Limb (tissue), 2 donors: ENCODE data around the gene PRELID1.
"Not testable (repeated sequence)": the region's sequence is repeated elsewhere in the genome, so short reads cannot be mapped to it uniquely, and the experiment has no call there.

ENCODE experiments used
- DNase-seq, 2 donors: peaks; one replicate each; pipeline ENCODE4 v3.0.0-alpha.2; 2016; ENCODE audit errors: extremely low spot score in 2 of 2

Gene PRELID1

GRCh38 chr5:177334781-177335700 is 31.4 kb downstream of the PRELID1 start:
- no peak for DNase-seq

GRCh38 chr5:177335701-177336065 is 32.1 kb downstream of the PRELID1 start:
- no peak for DNase-seq

GRCh38 chr5:177336112-177336511 is 32.5 kb downstream of the PRELID1 start:
- DNase-seq, result no peak

- DNase-seq, result no peak
Observed at GRCh38 chr5:177336603-177337494, 33.2 kb downstream of the PRELID1 start.

- no peak for DNase-seq
Observed at GRCh38 chr5:177338251-177339106, 34.9 kb downstream of the PRELID1 start.

- DNase-seq, result no peak
Observed at GRCh38 chr5:177339107-177339638, 35.6 kb downstream of the PRELID1 start.

- not testable (repeated sequence) for DNase-seq
Observed at GRCh38 chr5:177343000-177343399, 39.4 kb downstream of the PRELID1 start.

GRCh38 chr5:177343777-177344176 is 40.2 kb downstream of the PRELID1 start:
- DNase-seq, result no peak

- DNase-seq, result no peak
Observed at GRCh38 chr5:177344891-177345290, 41.3 kb downstream of the PRELID1 start.

- no peak for DNase-seq
Observed at GRCh38 chr5:177346820-177347219, 43.2 kb downstream of the PRELID1 start.

- no peak for DNase-seq
Observed at GRCh38 chr5:177347699-177348098, 44.1 kb downstream of the PRELID1 start.

GRCh38 chr5:177349362-177349647 is 45.7 kb downstream of the PRELID1 start:
- DNase-seq, result no peak

- DNase-seq, result no peak
Observed at GRCh38 chr5:177349762-177350161, 46.2 kb downstream of the PRELID1 start.

GRCh38 chr5:177350776-177351391 is 47.3 kb downstream of the PRELID1 start:
- DNase-seq, result no peak

GRCh38 chr5:177351392-177352329 is 48.1 kb downstream of the PRELID1 start, which contains the start of gene LMAN2:
TSS of gene LMAN2 (minus strand) at chr5:177351668. CDS start at chr5:177351647, 21 bp downstream.
- DNase-seq, result peak; percentile 94 to 96

- DNase-seq, result no peak
Observed at GRCh38 chr5:177353093-177353492, 49.5 kb downstream of the PRELID1 start.

- no peak for DNase-seq
Observed at GRCh38 chr5:177354256-177354655, 50.7 kb downstream of the PRELID1 start.

GRCh38 chr5:177354711-177355110 is 51.1 kb downstream of the PRELID1 start:
- no peak for DNase-seq

- no peak for DNase-seq
Observed at GRCh38 chr5:177355162-177355867, 51.7 kb downstream of the PRELID1 start.
